ENCODE results near the gene CCDC185. TPM values are rescaled to one million over a fixed set of nuclear protein-coding genes. Genes with fewer than 3 reads are reported as not detected.

Gene CCDC185
- total RNA-seq, 4 donors from 2014 or later: not detected

- no peaks in the 10 kb centered on the region for H3K27me3 ChIP-seq
- H3K4me3 ChIP-seq: no peak overlapping the region
- WGBS: 93% methylated on average over 8 of the region's 8 CpGs
- H3K4me1 ChIP-seq: peaks cover 8% of the 10 kb centered on the region
- H3K27ac ChIP-seq: no peak overlapping the region
- H3K9me3 ChIP-seq: no peaks in the 10 kb centered on the region
- TF ChIP-seq POLR2A (IDR thresholded peaks at IDR 0.05) (no peak), POLR2AphosphoS5 (IDR thresholded peaks at IDR 0.05) (no peak), CTCF (IDR thresholded peaks at IDR 0.05) (no peak), EP300 (IDR thresholded peaks at IDR 0.05) (no peak)
- DNase-seq (ENCODE audit: low spot score in 2 of 2): no peak
- no peaks in the 10 kb centered on the region for H3K36me3 ChIP-seq
These were observed 25.9 kb downstream of the CCDC185 start for GRCh38 chr1:223419115-223419514.

- Histone ChIP-seq H3K4me1 (peaks cover 8% of the 10 kb centered on the region), H3K27me3 (no peaks in the 10 kb centered on the region), H3K36me3 (no peaks in the 10 kb centered on the region), H3K27ac (no peak overlapping the region), H3K4me3 (no peak overlapping the region), H3K9me3 (no peaks in the 10 kb centered on the region)
- TF ChIP-seq POLR2AphosphoS5 (IDR thresholded peaks at IDR 0.05) (no peak), EP300 (IDR thresholded peaks at IDR 0.05) (no peak), POLR2A (IDR thresholded peaks at IDR 0.05) (no peak)
- WGBS: 88% methylated on average over 10 of the region's 10 CpGs
- DNase-seq (ENCODE audit: low spot score in 2 of 2): no peak
These were observed 26.3 kb downstream of the CCDC185 start for GRCh38 chr1:223419561-223419960.

- TF ChIP-seq EP300 (IDR thresholded peaks at IDR 0.05): no peak
- no peak for TF ChIP-seq CTCF (IDR thresholded peaks at IDR 0.05)
- no peak for TF ChIP-seq POLR2AphosphoS5 (IDR thresholded peaks at IDR 0.05)
- no peak for TF ChIP-seq POLR2A (IDR thresholded peaks at IDR 0.05)
- H3K27ac ChIP-seq: no peak overlapping the region
- no peak for DNase-seq (ENCODE audit: low spot score in 2 of 2)
These were observed 27.8 kb downstream of the CCDC185 start for GRCh38 chr1:223421025-223421424.

GRCh38 chr1:223421676-223422075 is 28.5 kb downstream of the CCDC185 start:
- Histone ChIP-seq H3K4me3 (no peak overlapping the region), H3K27ac (no peak overlapping the region), H3K36me3 (no peaks in the 10 kb centered on the region), H3K4me1 (peaks cover 11% of the 10 kb centered on the region), H3K9me3 (no peaks in the 10 kb centered on the region), H3K27me3 (no peaks in the 10 kb centered on the region)
- no peak for DNase-seq (ENCODE audit: low spot score in 2 of 2)
- 18% methylated on average over 2 of the region's 2 CpGs for WGBS
- TF ChIP-seq EP300 (IDR thresholded peaks at IDR 0.05): no peak
- TF ChIP-seq CTCF (IDR thresholded peaks at IDR 0.05): no peak
- no peak for TF ChIP-seq POLR2AphosphoS5 (IDR thresholded peaks at IDR 0.05)
- TF ChIP-seq POLR2A (IDR thresholded peaks at IDR 0.05): no peak

More at GRCh38 chr1:223421025-223421424, 27.8 kb downstream of the CCDC185 start:
- Histone ChIP-seq H3K9me3 (no peaks in the 10 kb centered on the region), H3K4me1 (peaks cover 8% of the 10 kb centered on the region), H3K27me3 (no peaks in the 10 kb centered on the region), H3K36me3 (no peaks in the 10 kb centered on the region), H3K4me3 (no peak overlapping the region)
- 38% methylated on average over 1 of the region's 1 CpG for WGBS

GRCh38 chr1:223422911-223423310 is 29.7 kb downstream of the CCDC185 start:
- no peaks in the 10 kb centered on the region for H3K9me3 ChIP-seq
- no peak overlapping the region for H3K4me3 ChIP-seq
- H3K27me3 ChIP-seq: no peaks in the 10 kb centered on the region
- H3K4me1 ChIP-seq: peaks cover 15% of the 10 kb centered on the region
- H3K36me3 ChIP-seq: no peaks in the 10 kb centered on the region
- no peak overlapping the region for H3K27ac ChIP-seq
- TF ChIP-seq EP300 (IDR thresholded peaks at IDR 0.05) (no peak), POLR2A (IDR thresholded peaks at IDR 0.05) (no peak), POLR2AphosphoS5 (IDR thresholded peaks at IDR 0.05) (no peak), CTCF (IDR thresholded peaks at IDR 0.05) (no peak)
- 88% methylated on average over 1 of the region's 1 CpG for WGBS
- no peak for DNase-seq (ENCODE audit: low spot score in 2 of 2)

Measured in suprapubic skin (tissue), 4 donors.